Measurements from ENCODE around the gene ARHGAP44.

ARHGAP44 gene, protein sequence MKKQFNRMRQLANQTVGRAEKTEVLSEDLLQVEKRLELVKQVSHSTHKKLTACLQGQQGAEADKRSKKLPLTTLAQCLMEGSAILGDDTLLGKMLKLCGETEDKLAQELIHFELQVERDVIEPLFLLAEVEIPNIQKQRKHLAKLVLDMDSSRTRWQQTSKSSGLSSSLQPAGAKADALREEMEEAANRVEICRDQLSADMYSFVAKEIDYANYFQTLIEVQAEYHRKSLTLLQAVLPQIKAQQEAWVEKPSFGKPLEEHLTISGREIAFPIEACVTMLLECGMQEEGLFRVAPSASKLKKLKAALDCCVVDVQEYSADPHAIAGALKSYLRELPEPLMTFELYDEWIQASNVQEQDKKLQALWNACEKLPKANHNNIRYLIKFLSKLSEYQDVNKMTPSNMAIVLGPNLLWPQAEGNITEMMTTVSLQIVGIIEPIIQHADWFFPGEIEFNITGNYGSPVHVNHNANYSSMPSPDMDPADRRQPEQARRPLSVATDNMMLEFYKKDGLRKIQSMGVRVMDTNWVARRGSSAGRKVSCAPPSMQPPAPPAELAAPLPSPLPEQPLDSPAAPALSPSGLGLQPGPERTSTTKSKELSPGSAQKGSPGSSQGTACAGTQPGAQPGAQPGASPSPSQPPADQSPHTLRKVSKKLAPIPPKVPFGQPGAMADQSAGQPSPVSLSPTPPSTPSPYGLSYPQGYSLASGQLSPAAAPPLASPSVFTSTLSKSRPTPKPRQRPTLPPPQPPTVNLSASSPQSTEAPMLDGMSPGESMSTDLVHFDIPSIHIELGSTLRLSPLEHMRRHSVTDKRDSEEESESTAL

DNA sequence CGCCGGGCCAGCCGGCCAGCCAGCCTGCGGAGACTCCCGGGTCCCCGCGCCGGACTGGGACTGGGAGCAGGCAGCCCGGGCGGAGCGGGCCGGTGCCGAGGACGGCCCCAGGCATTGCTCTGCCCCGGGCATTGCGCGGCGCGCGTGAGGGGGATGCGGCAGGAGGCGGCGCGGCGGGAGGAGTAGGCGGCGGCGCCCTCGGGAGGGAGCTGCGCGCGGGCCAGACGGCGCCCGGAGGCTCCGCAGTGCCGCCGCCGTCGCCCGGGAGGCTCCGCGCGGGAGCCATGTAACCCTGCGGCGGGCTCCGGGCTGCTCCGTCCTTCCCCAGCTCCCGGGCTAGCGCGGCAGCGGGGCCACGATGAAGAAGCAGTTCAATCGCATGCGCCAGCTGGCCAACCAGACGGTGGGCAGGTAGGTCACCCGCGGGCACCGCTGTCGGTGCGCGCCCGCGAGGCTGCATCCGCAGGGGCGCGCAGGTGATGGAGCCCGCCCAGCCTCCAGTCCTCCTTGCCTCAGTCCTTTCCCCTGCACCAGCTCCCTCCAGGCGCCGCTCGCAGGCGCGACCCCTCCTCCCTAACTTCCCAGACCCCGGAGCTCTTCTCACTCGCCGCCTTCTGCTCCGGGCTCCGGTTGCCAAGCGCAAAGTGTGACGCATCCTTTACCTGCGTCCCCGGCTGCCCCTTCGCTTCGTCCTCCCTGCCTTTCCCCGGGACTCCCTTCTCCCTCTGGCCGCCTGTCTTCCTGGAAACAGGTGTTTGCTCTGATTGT lies at the start of gene ARHGAP44:
Gene ARHGAP44, plus strand, starts transcription at position 18 of the 768 bp plus-strand sequence. Its CDS starts 341 bp downstream, at position 359.
- no peak for DNase-seq (ENCODE audit: low read depth in 2 of 2)

GRCh38 chr17:12739500-12739899 lies 49.8 kb upstream of the ARHGAP44 start:
- no peak for DNase-seq (ENCODE audit: low read depth in 2 of 2)

DNA sequence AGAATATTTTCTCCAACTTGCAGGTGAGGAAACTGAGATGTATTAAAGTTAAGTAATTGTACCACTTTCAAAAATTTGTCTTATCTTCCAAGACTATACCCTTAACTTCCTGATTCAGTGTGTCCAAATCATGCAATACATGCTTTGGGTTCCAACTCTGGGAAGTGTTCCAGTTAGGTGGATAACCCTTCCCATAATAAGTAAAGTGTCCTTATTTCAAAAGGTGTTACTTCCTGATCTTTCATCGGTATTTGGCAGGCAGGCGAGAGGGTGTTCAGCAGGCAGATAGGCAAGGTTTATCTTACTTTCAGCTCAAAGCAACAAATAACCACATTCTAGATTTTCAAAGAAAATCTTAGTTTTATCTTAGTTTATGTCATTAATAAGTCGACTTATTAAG lies 46.3 kb upstream of the ARHGAP44 start:
- no peak for DNase-seq (ENCODE audit: low read depth in 2 of 2)

DNA sequence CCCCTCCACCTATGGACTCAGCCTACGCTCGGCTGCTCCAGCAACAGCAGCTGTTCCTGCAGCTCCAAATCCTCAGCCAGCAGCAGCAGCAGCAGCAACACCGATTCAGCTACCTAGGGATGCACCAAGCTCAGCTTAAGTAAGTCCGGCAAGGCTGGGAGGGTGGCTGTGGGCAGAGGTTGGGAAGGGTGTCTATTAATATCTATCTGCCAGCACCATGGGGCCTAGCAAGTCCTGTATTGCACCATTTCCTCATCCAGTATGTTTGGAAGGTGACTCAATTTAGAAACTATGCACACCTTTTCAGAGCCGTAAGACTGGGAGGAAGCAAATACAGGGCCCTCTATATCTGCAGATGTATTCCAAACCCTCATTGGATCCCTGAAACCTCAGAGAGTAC lies 45.0 kb upstream of the ARHGAP44 start:
- DNase-seq (ENCODE audit: low read depth in 2 of 2): no peak

DNA sequence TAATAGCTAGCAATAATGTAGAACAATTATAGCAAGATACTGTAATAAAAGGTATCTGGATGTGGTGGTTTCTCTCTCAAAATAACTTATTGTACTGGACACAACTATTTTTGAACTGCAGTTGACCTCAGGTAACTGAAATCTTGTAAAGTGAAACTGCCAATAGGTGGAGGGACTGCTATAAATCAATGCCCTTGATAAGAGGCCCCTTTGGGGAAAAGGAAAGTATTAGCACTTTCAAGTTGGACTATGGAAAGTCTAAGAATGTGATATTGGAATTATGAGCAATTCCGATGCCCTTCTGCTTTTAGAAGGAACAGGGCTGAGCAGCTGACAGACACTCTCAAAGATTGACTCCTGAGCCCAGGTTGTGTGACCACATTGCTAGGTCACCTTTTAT lies 44.5 kb upstream of the ARHGAP44 start:
- no peak for DNase-seq (ENCODE audit: low read depth in 2 of 2)

DNA sequence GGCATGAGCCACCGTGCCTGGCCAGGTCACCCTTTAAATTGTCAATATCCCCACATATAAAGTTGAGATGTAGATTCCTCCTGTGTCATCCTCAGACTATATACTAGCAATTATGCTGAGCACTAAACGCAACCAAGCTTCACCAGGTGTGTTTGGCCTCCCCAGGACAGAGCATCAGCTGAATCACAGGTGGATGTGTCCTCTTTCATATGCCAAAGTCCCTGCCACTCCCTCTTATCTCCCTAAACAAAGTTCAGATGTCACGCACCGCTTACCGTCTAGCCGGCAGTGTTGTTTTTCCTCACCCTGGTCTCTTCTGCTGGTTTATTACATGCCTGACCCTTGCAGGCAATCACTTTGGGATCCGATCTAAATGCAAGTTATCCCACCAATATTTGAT lies 43.8 kb upstream of the ARHGAP44 start:
- DNase-seq (ENCODE audit: low read depth in 2 of 2): no peak

DNA sequence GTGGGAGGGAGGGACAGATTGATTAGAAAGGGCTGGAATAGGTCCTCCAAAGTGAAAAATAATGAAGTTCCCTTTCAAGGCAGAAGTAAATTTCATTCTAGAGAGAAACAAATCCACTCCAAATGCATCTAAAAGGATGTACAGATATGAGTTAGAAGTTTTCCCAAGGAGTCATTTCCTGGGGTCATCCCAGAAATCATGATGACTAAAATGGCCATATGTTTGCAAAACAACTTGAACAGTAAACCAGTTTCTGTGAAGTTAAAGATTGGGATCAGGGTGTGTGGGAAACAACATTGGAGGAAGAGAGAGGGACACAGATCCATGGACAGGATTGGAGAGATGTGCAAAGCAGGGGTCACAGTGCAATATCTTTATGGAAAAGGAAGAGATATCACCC lies 32.5 kb upstream of the ARHGAP44 start:
- DNase-seq (ENCODE audit: low read depth in 2 of 2): no peak

GRCh38 chr17:12759090-12759489 lies 30.2 kb upstream of the ARHGAP44 start:
- DNase-seq (ENCODE audit: low read depth in 2 of 2): no peak

DNA sequence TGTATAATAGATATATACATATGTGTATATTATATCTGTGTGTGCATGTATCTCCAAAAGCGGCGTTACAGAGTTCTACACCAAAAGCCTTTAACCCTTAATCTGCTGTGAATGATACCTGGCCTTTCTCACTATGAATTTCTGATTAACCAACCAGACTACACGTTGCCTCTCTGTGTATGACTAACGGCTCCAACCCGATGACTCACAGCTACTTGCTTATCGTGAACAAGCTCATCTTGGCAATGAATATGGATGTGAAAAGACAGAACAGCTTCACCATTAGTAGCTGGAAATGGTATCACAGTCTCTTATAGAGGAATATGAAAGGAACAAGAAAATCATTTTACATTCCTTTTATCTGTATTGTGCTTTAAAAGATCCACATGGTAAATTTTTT lies 23.8 kb upstream of the ARHGAP44 start:
- no peak for DNase-seq (ENCODE audit: low read depth in 2 of 2)

GRCh38 chr17:12768255-12768654 lies 21.0 kb upstream of the ARHGAP44 start:
- no peak for DNase-seq (ENCODE audit: low read depth in 2 of 2)

GRCh38 chr17:12769981-12770380 lies 19.3 kb upstream of the ARHGAP44 start:
- no peak for DNase-seq (ENCODE audit: low read depth in 2 of 2)

DNA sequence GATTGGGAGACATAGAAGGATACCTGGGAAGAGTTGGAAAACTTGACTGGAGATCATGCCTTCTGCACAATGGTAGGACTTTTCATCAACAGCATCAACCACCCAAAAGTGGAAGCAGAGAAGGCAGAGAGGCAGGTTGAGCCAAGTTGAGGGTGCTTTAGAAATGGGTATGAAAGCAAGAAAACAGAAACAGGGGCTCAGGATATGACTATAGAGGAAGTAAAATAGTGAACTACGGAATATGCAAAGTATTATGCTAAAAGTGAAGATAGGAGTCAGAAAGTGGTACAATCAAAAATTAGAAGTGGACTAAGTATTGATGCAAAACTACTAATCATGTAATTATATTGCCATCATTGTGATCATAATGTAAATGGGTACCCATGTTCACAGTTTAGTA lies 16.1 kb upstream of the ARHGAP44 start:
- no peak for DNase-seq (ENCODE audit: low read depth in 2 of 2)

- DNase-seq (ENCODE audit: low read depth in 2 of 2): peak; percentile 2 to 27
Observed at GRCh38 chr17:12789075-12789480, 220 bp upstream of the ARHGAP44 start.

DNA sequence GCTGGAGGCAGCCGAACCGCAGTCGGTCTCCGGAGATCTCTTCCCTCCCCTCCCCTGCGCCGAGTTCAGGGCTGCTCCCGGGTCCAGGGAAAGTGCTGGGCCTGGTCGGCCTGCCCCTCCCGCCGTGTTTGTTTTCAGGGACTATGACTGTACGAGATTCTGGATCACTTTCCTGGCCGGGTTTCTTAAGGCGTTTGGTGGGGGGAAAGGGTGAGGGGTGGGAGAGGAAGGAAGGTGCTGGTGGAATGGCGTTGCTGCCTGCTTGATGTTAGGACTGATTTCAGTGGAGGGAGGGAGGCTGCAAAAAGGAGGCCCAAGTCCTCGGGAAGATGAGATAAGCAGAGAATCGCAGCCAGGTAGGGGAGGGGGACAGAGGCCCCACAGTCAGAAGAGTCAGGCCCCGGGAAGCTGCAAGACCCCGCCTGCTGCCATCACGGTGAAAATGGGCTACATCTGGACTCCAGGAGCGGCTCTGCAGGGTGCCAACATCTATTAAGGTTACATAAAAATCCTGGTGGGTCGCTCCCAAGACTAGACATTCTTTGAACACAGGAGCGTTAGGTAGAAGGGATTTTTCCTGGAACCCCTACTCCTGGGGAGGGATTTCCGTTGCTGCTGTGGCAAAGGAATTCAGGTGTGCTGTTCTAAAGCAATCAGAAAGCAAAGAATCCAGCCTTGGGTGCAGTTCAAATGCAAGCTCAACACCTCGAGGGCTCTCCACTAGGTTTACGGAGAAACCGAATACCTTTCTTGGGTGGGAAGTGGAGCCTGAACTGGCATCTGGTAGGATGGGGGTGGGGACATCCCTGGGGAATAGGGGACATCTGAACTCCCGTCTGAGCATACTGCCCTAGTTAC lies 1.2 kb downstream of the ARHGAP44 start:
- no peak for DNase-seq (ENCODE audit: low read depth in 2 of 2)

DNA sequence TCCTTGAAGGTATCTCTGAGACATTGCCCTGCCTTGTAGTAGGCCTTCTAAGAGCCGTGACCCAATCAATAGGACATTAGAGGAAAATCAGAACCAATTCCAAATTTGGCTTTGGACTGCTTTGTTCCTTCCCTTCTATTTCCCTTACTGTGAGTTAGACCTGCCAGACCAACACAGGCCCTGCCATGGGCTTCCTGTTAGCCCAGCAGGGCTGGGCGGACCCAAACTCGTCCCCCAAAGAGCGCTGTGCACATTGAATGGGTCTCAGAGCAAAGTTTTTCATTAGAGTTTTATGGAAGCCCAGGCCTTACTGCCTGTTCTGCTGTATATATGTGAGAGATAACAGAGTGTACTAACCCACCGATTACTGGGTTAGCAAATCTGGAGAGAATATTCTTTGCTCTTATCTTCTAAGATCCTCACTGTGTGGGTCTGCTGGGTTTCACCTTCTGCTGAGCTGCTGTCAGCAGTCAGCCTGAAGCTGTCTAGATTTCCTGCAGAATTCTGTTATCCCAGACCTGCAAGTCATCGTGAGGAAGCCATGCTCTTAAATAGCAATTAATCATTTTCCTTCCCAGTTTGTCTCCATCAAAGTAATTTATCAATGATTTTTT lies 5.7 kb downstream of the ARHGAP44 start:
- DNase-seq (ENCODE audit: low read depth in 2 of 2): no peak

DNA sequence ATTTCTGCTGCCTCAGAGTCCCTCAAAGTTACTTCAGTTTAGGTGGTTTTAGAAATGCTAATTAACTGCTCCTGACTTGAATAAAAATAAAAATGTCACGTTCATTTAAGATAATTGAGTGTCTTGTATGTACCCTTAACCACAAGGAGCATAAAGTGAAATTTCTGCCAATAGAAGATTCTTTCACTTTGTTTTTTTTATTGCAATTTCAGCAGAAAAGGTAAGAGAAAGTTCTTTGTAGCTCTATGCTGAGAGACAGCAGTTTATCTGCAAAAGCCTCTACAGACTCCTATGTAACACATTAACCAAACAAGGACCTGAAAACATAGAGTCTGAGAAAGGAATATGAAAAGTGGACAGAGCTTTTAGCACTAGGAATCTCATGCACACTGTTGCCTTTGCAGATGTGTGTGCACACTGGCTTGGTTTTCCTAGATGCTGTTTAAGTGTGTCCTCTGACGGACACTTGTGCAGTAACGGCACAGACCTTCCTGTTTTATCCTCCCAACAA lies 11.6 kb downstream of the ARHGAP44 start:
- DNase-seq (ENCODE audit: low read depth in 2 of 2): no peak

- no peak for DNase-seq (ENCODE audit: low read depth in 2 of 2)
Observed at GRCh38 chr17:12806630-12807029, 17.3 kb downstream of the ARHGAP44 start.

DNA sequence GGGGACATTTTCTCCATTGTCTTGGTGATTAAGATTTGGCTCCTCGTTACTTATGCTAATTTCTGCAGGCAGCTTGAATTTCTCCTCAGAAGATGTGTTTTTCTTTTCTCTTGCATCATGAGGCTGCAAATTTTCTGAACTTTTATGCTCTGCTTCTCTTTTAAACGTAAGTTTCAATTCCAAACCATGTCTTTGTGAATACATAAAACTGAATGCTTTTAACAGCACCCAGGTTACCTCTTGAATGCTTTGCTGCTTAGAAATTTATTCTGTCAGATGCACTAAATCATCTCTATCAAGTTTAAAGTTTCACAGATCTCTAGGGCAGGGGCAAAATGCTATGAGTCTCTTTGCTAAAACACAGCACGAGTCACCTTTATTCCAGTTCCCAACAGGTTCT lies 19.4 kb downstream of the ARHGAP44 start:
- DNase-seq (ENCODE audit: low read depth in 2 of 2): no peak

DNA sequence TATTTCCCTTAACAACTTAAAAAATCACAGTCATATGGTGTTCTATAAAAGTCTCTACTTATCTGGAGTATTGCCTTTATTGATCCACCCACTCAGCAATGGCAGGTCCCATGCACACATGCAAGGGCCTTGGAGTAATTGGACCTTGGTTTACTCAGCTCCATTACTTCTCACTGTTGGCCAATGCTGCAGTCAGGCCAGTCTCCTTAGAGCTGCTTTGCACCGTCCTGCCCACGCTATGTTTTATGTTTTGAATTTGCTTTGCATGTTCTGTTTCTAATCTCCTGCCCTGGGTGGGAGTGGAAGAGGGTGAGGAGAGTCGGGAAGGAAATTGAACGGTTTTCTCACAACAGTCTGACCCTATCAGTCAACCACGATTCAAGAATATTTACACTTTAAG lies 23.6 kb downstream of the ARHGAP44 start:
- no peak for DNase-seq (ENCODE audit: low read depth in 2 of 2)

DNA sequence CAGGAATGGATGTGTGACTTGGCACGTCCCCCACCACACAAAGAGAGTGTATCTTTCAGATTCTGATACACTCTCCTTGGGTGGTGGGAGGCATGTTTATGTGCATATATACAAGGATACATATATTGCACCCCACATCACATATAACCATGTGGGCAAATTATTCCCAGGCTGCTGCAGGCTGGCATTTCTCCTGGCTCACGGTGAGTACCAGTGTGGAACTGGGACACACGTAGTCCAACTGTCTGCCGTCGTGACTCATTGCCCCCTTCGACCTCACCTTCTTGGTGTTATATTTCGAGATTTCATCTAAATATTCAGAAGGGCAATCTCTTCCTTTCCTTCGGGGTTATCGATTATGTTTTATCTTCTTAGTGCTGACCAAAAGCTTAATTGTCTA lies 24.4 kb downstream of the ARHGAP44 start:
- no peak for DNase-seq (ENCODE audit: low read depth in 2 of 2)

DNA sequence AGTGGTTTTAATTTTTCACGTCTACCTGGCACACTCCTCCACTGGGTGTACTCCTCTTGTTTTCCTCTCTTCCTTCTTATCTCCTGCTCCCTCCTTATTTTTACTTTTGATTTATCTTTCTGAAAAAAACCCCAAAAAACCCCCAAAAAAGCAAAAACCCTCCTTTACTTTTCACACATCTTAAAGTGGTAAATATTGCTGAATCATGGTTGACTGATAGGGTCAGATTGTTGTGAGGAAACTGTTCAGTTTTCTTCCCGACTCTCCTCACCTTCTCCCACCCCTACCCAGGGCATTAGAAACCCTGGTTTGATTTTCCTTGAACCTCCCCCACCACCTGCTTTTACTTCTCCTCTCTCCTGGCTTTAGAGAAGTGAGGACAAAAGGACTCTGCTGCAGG lies 25.4 kb downstream of the ARHGAP44 start:
- no peak for DNase-seq (ENCODE audit: low read depth in 2 of 2)

All from stimulated activated CD8-positive, alpha-beta memory T cell treated with anti-CD3 and anti-CD28 coated beads, Interleukin-2, amount 100 ng/mL, for 48 hours (primary cell).